Loucy (cell line): ENCODE results near the gene ZNF791.
A peak's percentile ranks its signal among the peaks of the same experiment; 100 is the strongest.

ENCODE experiments used
- H2AFZ ChIP-seq: fragments of 200-600 bp; sonication (generic); 2 replicates; pipeline ENCODE4 v1.6.0; 2016; ENCODE audit warnings: antibody characterized with exemption, mild to moderate bottlenecking, low read length, moderate library complexity
- H3F3A ChIP-seq: fragments of 200-600 bp; 2 replicates; pipeline ENCODE4 v1.6.0; 2016; ENCODE audit warnings: antibody characterized with exemption, low read depth, mild to moderate bottlenecking
- H3K27me3 ChIP-seq: fragments of 200-600 bp; sonication (generic); 2 replicates; pipeline ENCODE4 v1.6.1; 2014; ENCODE audit warnings: low read length, mild to moderate bottlenecking; ENCODE audit not compliant: insufficient read depth, poor library complexity, severe bottlenecking
- H3K36me3 ChIP-seq: fragments of 200-600 bp; sonication (generic); 2 replicates; pipeline ENCODE4 v1.6.1; 2016; ENCODE audit warnings: low read length; ENCODE audit not compliant: insufficient read depth
- H3K4me1 ChIP-seq: fragments of 200-600 bp; sonication (generic); 2 replicates; pipeline ENCODE4 v1.5.1; 2014; ENCODE audit warnings: low read length, mild to moderate bottlenecking; ENCODE audit not compliant: insufficient read depth, poor library complexity, severe bottlenecking
- H3K4me2 ChIP-seq: fragments of 200-600 bp; sonication (generic); 2 replicates; pipeline ENCODE4 v1.6.0; 2014; ENCODE audit warnings: antibody characterized with exemption, low read length, low read depth, mild to moderate bottlenecking; ENCODE audit not compliant: poor library complexity, severe bottlenecking
- H3K4me3 ChIP-seq: fragments of 200-600 bp; sonication (generic); 2 replicates; pipeline ENCODE4 v1.5.1; 2014; ENCODE audit warnings: low read length, mild to moderate bottlenecking, mixed read lengths; ENCODE audit not compliant: poor library complexity, severe bottlenecking
- H3K79me2 ChIP-seq: fragments of 200-600 bp; sonication (generic); 2 replicates; pipeline ENCODE4 v1.6.1; 2014; ENCODE audit warnings: low read length; ENCODE audit not compliant: insufficient read depth
- H3K9ac ChIP-seq: fragments of 200-600 bp; sonication (generic); 2 replicates; pipeline ENCODE4 v1.6.0; 2014; ENCODE audit warnings: mild to moderate bottlenecking, low read depth, low read length, moderate library complexity; ENCODE audit not compliant: poor library complexity, severe bottlenecking
- H3K9me2 ChIP-seq: fragments of 200-600 bp; sonication (generic); replicated peaks from 2 replicates; pipeline ENCODE4 v1.6.1; 2016; ENCODE audit warnings: low read depth, low read length, mixed read lengths
- H3K9me3 ChIP-seq: fragments of 200-600 bp; sonication (generic); 2 replicates; pipeline ENCODE4 v1.6.1; 2014; ENCODE audit warnings: mild to moderate bottlenecking, antibody characterized with exemption, low read length, low read depth; ENCODE audit not compliant: insufficient read depth
- H4K20me1 ChIP-seq: fragments of 200-600 bp; sonication (generic); 2 replicates; pipeline ENCODE4 v1.6.0; 2014; ENCODE audit warnings: antibody characterized with exemption, low read length, mild to moderate bottlenecking; ENCODE audit not compliant: insufficient read depth, poor library complexity, severe bottlenecking
- EZH2phosphoT487 ChIP-seq: fragments of 200-600 bp; IDR thresholded peaks from 2 replicates; pipeline ENCODE4 v1.6.1; 2018; ENCODE audit warnings: antibody characterized with exemption, mild to moderate bottlenecking, moderate library complexity, borderline replicate concordance
- TF ChIP-seq, protein P1 (sequence below): fragments of 200-600 bp; sonication (generic); conservative IDR thresholded peaks from 2 replicates; pipeline ENCODE4 v1.5.1; 2014; ENCODE audit warnings: mild to moderate bottlenecking, antibody characterized with exemption, low read length

Gene ZNF791

DNA sequence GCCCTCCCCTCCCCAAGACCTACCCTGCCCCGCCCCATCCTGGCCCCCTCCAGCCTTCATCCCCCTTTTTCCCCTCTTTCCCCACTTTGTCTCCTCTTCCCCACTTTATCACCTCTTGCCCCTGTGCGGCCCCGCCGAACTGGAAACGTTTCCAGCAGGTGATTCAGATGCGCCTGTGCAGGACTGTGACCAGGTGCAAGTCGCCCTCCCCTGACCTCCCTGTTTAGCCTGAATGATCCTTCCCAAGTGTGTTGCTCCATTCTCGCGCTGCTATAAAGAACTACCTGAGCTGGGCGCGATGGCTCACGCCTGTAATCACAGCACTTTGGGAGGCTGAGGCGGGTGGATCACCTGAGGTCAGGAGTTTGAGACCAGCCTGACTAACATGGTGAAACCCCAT lies 25.9 kb downstream of the ZNF791 start:
- Histone ChIP-seq H3K4me3 (no peak overlapping the region), H4K20me1 (no peaks in the 10 kb centered on the region), H3K4me1 (peaks cover 4% of the 10 kb centered on the region), H3K27me3 (no peaks in the 10 kb centered on the region), H3K9me3 (no peaks in the 10 kb centered on the region), H3K9me2 (no peaks in the 10 kb centered on the region), H3K36me3 (no peaks in the 10 kb centered on the region), H2AFZ (no peak overlapping the region), H3K4me2 (no peak overlapping the region), H3K79me2 (no peaks in the 10 kb centered on the region), H3K9ac (no peak overlapping the region), H3F3A (no peaks in the 10 kb centered on the region)
- TF ChIP-seq, protein P1, sequence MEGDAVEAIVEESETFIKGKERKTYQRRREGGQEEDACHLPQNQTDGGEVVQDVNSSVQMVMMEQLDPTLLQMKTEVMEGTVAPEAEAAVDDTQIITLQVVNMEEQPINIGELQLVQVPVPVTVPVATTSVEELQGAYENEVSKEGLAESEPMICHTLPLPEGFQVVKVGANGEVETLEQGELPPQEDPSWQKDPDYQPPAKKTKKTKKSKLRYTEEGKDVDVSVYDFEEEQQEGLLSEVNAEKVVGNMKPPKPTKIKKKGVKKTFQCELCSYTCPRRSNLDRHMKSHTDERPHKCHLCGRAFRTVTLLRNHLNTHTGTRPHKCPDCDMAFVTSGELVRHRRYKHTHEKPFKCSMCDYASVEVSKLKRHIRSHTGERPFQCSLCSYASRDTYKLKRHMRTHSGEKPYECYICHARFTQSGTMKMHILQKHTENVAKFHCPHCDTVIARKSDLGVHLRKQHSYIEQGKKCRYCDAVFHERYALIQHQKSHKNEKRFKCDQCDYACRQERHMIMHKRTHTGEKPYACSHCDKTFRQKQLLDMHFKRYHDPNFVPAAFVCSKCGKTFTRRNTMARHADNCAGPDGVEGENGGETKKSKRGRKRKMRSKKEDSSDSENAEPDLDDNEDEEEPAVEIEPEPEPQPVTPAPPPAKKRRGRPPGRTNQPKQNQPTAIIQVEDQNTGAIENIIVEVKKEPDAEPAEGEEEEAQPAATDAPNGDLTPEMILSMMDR: no peak
- no peak for TF ChIP-seq EZH2phosphoT487

DNA sequence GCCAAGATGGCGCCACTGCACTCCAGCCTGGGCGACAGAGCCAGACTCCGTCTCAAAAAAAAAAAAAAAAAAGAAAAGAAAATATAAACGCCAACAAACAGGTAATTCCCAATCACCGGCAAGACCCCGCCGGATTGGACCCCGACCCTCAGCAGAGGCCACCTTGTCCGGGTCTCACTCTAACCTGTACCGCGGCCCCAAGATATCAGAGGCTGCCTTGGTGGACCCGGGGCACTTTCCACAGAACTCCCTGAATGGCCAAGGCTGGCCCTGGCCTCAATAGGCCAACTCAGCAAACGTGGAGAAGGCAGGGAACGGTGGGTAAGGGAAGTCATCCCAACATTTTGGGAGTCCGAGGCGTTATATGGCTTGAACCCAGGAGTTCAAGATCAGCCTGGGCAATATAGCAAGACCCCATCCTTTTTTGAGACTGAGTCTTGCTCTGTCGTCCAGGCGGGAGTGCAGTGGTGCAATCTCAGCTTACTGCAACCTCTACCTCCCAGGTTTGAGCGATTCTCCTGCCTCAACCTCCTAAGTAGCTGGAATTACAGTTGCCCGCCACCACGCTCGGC lies 28.0 kb downstream of the ZNF791 start:
- TF ChIP-seq, protein P1: no peak
- TF ChIP-seq EZH2phosphoT487: no peak
- Histone ChIP-seq H3K4me1 (peaks cover 4% of the 10 kb centered on the region), H3K79me2 (no peaks in the 10 kb centered on the region), H3F3A (no peaks in the 10 kb centered on the region), H2AFZ (no peak overlapping the region), H3K9ac (no peak overlapping the region), H4K20me1 (no peaks in the 10 kb centered on the region), H3K27me3 (no peaks in the 10 kb centered on the region), H3K9me2 (no peaks in the 10 kb centered on the region), H3K9me3 (no peaks in the 10 kb centered on the region), H3K4me2 (no peak overlapping the region), H3K36me3 (no peaks in the 10 kb centered on the region), H3K4me3 (no peak overlapping the region)

- Histone ChIP-seq H3K27me3 (no peaks in the 10 kb centered on the region), H3K4me1 (peaks cover 4% of the 10 kb centered on the region), H3K9ac (peak overlapping the region; percentile 57), H3K9me2 (no peaks in the 10 kb centered on the region), H4K20me1 (no peaks in the 10 kb centered on the region), H3K4me3 (peak overlapping the region; percentile 64), H3F3A (no peaks in the 10 kb centered on the region), H3K9me3 (no peaks in the 10 kb centered on the region), H3K79me2 (no peaks in the 10 kb centered on the region), H2AFZ (peak overlapping the region; percentile 98), H3K36me3 (no peaks in the 10 kb centered on the region), H3K4me2 (peak overlapping the region; percentile 84)
- no peak for TF ChIP-seq EZH2phosphoT487
- TF ChIP-seq, protein P1: peak; percentile 89
Observed at GRCh38 chr19:12639901-12640613, 29.3 kb downstream of the ZNF791 start.
